Activated T-cell treated with anti-CD3 and anti-CD28 coated beads for 4 hours (primary cell): ENCODE measurements around the gene IRF7.

Source experiments
- DNase-seq: peaks from one replicate; pipeline ENCODE4 v3.0.0-alpha.2; 2020

The IRF7 gene

DNA sequence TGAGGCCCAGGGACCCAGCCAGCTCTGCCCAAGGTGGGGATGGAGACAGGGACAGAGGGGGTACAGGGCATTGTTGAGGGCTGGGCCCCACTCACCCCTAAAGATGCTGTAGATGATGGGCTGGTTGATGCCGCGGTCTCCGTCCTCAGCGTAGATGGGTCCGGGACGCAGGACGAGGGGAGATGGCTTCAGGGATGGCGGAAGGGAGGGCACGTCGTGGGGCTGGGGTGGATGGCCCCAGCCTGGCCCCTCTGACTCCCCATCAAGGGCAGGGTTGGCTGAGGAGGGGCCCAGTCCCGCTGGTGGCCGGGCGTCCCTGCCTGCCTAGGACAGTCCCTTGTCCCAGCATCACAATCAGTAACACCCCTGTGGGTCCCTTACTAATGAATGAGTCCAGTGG, 4.5 kb upstream of the IRF7 start:
- DNase-seq, result no peak

DNA sequence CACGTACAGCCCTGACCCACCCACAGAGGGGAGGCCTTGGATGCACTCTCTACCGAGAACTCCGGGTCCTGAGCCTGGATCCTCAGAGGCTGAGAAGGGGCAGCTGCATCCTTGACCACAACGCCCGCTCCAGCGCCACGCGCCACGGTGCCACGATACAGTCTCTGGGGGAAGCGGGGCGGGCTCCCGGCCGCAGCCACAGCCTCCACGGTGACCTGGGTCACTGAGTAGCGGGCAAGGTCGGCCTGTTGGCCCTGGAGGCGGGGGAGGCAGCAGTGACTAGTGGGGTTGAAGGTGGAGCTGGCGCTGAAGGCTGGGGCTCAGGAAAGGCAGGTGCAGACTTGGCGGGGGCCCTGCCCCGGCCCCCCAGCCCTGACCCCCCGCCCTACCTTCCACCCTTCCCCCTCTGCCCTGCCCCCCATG, 3.9 kb upstream of the IRF7 start:
- no peak for DNase-seq

- no peak for DNase-seq
These were observed 3.3 kb upstream of the IRF7 start for GRCh38 chr11:618856-619627.

GRCh38 chr11:617912-618682, 2.3 kb upstream of the IRF7 start:
- no peak for DNase-seq

GRCh38 chr11:617199-617911, 1.6 kb upstream of the IRF7 start:
- DNase-seq, result no peak

DNA sequence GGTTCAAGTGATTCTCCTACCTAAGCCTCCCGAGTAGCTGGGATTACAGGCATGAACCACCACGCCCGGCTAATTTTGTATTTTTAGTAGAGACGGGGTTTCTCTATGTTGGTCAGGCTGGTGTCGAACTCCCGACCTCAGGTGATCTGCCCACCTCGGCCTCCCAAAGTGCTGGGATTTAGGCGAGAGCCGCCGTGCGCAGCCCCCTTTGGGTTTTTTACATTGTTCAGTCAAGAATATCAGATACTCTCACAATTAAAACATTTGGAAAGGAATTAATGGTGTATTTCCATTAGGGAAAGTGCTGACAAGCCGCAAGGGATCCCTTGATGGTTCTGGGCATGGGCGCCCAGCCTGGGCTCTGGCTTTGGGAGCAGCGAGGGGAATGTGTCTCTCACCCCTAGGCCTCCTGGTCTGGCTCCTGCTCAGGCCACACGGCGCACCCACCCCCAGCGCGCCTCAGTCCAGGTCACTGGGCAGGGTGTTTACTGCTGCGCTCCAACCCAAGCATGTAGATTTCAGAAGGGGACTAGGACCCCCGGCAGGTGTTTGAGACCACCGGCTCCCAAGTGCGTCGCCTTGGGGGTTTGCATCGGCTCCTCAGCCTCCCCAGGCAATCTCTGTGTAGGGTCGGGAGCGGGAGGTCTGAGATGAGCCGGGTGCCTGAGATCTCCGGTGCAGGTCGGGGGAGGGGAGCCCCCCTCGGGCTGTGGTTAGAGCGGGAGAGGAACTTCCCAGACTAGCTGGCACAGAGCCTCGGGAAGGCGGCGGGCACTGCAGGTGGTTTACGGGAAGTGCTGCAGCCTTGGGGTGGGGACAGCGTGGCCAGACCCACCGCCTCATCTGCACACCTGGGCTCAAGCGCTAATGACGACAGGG, 809 bp upstream of the IRF7 start:
- no peak for DNase-seq

DNA sequence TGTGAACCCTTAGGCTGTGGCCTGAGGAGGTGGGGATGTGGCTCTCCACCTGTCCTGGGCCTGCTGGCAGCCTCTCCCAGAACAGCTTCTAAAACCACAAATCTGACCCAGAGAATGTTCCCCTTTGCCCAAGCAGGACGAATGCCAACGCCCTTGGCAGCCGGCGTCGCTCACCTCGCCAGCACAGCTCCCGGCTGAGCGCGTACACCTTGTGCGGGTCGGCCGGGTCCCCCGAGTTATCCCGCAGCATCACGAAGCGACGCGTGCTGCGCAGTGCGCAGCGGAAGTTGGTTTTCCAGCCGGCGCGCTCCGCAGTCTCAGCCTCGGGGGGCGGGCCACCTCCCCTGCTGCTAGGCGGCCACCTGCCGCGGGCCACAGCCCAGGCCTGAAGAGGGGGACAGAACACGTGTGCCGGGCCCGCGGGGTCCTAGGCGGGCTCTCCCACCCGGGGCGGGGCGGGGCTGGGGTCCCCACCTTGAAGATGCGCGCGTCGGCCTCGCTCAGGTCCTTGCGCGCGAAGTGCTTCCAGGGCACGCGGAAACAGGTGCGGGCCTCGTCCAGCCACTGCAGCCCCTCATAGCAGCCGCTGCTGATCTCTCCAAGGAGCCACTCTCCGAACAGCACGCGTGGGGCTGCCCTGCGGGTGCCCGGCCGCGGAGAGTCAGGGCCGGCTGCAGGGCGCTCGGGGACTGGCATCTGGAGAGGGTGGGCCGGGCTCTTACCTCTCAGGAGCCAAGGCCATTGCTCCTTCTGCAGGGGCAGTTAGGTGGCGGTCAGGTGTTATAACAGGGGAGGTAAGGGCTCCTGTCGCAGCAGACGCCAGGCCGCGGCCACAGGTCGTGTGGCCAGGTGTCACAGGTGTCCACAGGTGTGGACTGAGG, 887 bp downstream of the IRF7 start:
- no peak for DNase-seq

DNA sequence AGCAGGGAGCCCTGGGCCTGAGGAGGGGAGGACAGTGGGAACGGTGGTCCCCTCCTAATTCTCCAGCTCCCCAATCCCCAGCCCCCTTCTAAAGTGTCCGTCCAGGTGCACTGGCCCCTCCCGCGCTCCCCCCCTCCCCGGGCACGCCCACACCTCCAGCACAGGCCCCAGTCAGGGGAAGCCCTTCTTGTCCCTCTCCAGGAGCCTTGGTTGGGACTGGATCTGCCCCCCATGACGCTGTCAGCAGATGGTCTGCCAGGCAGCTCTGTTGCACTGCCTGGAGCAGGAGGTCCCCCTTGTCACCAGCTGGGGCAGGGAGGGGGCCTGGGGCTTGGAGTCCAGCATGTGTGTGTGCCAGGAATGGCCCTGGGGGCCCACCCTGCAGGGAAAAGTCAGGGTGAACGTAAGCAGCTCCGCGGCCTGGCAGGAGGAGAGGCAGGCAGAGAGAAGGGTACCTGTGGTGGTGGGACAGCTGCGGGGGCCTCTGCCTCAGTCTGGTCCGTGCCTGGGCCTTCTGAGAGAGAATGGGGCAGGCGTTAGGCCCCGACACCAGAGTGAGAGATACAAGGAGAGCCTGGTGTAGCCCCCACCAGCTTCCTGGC, 1.6 kb downstream of the IRF7 start:
- no peak for DNase-seq

GRCh38 chr11:613369-613968, 2.3 kb downstream of the IRF7 start:
- DNase-seq, result peak; percentile 76

DNA sequence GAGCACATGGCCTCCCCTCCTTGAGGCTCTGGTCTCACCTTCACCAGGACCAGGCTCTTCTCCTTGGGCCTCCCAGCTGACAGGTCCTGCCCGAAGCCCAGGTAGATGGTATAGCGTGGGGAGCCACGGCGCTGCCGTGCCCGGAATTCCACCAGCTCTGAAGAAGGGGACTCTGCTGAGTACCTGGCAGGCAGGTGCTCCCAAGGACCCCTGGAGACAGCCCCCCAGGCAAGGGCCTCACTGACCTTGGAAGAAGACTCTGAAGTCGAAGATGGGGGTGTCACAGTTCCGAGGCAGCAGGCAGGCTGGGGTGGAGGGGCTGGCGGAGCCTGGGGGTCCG, 2.8 kb downstream of the IRF7 start:
- DNase-seq, result no peak

GRCh38 chr11:612201-612960, 3.4 kb downstream of the IRF7 start:
- no peak for DNase-seq

- no peak for DNase-seq
These were observed 4.5 kb downstream of the IRF7 start for GRCh38 chr11:611001-611996.

DNA sequence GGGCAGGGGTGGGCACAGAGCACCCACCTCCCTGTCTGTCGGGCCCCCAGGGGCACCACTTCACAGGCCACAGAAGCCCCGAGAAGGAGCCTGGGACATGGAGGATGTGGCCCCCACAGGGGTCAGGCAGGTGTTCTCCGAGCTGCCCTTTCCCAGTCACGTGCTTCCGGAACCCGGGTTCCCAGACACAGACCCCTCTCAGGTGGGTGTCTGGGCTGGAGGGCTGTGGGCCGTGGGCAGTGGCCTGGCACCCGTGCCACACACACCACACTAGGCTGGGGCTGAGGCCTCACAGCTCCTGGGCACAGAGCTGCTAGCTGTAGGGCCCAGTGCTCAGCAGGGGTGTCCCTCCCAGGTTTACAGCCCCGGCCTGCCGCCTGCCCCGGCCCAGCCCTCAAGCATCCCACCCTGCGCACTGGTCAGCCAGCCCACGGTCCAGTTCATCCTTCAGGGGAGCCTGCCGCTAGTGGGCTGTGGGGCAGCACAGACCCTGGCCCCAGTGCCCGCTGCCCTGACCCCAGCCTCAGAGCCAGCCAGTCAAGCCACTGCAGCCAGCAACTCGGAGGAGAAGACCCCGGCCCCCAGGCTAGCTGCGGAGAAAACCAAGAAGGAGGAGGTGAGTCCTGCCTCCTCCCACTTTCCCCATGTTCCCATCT, 5.5 kb downstream of the IRF7 start:
- DNase-seq, result no peak

DNA sequence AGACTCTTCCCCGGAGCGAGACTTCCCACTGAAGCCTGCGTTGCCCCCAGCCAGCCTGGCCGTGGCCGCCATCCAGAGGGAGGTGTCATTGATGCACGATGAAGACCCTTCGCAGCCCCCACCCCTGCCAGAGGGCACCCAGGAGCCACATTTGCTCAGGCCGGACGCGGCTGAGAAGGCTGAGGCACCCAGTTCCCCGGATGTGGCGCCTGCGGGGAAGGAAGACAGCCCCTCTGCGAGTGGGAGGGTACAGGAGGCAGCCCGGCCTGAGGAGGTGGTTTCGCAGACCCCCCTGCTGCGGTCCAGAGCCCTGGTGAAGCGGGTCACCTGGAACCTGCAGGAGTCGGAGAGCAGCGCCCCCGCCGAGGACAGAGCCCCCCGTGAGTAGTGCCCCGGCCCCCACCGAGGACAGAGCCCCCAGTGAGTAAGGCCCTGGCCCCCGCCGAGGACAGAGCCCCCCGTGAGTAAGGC, 6.4 kb downstream of the IRF7 start:
- DNase-seq, result no peak

GRCh38 chr11:608791-609251, 6.9 kb downstream of the IRF7 start:
- no peak for DNase-seq

DNA sequence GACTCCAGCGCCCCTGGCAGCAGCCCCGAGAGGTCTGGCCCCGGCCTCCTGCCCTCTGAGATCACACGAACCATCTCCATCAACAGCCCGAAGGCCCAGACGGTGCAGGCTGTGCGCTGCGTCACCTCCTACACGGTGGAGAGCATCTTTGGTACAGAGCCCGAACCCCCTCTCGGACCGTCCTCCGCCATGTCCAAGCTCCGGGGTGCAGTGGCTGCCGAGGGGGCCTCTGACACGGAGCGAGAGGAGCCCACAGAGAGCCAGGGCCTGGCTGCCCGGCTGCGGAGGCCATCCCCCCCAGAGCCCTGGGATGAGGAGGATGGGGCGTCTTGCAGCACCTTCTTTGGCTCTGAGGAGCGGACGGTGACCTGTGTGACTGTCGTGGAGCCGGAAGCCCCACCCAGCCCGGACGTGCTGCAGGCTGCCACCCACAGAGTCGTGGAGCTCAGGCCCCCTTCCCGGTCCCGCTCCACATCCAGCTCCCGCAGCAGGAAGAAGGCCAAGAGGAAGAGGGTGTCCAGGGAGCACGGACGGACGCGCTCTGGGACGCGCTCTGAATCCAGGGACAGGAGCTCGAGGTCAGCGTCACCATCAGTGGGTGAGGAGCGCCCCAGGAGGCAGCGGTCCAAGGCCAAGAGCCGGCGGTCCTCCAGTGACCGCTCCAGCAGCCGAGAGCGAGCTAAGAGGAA, 7.6 kb downstream of the IRF7 start:
- DNase-seq, result no peak

DNA sequence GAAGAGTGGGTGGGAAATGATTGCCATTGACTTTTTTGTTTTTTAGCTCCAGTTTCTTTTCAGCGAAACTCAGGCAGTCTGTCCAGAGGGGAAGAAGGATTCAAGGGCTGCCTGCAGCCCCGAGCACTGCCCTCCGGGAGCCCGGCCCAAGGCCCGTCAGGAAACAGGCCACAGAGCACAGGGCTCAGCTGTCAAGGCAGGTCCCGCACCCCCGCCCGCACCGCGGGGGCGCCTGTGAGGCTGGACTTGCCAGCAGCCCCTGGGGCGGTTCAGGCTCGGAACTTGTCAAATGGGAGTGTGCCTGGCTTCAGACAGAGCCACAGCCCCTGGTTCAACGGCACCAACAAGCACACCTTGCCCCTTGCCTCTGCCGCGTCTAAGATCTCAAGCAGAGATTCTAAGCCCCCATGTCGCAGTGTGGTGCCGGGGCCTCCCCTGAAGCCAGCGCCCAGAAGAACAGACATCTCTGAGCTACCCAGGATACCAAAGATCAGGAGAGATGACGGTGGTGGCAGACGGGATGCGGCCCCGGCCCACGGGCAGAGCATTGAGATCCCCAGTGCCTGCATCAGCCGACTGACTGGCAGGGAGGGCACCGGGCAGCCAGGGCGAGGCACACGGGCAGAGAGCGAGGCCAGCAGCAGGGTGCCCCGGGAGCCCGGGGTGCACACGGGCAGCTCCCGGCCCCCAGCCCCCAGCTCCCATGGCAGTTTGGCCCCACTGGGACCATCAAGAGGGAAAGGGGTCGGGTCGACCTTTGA, 8.6 kb downstream of the IRF7 start:
- DNase-seq, result no peak
